MM.1S (cell line): ENCODE results near the gene KCNG2.

Experiments used
- DNase-seq: peaks from one replicate; pipeline ENCODE4 v3.0.0-alpha.2; 2015
- H2AFZ ChIP-seq: fragments of 300-600 bp; sonication (generic); 2 replicates; pipeline ENCODE4 v1.6.0; 2016; ENCODE audit warnings: antibody characterized with exemption, low read length
- H3F3A ChIP-seq: fragments of 300-600 bp; sonication (generic); 2 replicates; pipeline ENCODE4 v1.6.1; 2016; ENCODE audit warnings: mild to moderate bottlenecking, antibody characterized with exemption, low read length, moderate library complexity, mixed read lengths; ENCODE audit not compliant: insufficient read depth
- H3K27ac ChIP-seq: fragments of 300-600 bp; sonication (generic); 2 replicates; pipeline ENCODE4 v1.5.1; 2016; ENCODE audit warnings: mild to moderate bottlenecking, low read length
- H3K27me3 ChIP-seq: fragments of 300-600 bp; sonication (generic); replicated peaks from 2 replicates; pipeline ENCODE4 v1.6.0; 2016; ENCODE audit warnings: low read length; ENCODE audit not compliant: insufficient read depth
- H3K36me3 ChIP-seq: fragments of 300-600 bp; sonication (generic); replicated peaks from 2 replicates; pipeline ENCODE4 v1.6.1; 2016; ENCODE audit warnings: mild to moderate bottlenecking, low read length, mixed read lengths; ENCODE audit not compliant: insufficient read depth
- H3K4me1 ChIP-seq: fragments of 300-600 bp; sonication (generic); 2 replicates; pipeline ENCODE4 v1.6.1; 2016; ENCODE audit warnings: low read length, mixed read lengths
- H3K4me2 ChIP-seq: fragments of 300-600 bp; sonication (generic); 2 replicates; pipeline ENCODE4 v1.6.0; 2016; ENCODE audit warnings: low read depth, low read length
- H3K4me3 ChIP-seq: fragments of 300-600 bp; sonication (generic); 2 replicates; pipeline ENCODE4 v1.5.1; 2016; ENCODE audit warnings: low read length, mixed read lengths
- H3K79me2 ChIP-seq: fragments of 300-600 bp; sonication (generic); 2 replicates; pipeline ENCODE4 v1.6.1; 2016; ENCODE audit warnings: mixed run types, low read length, mixed read lengths
- H3K9ac ChIP-seq: fragments of 300-600 bp; sonication (generic); 2 replicates; pipeline ENCODE4 v1.6.1; 2016; ENCODE audit warnings: low read length, mixed read lengths
- H3K9me2 ChIP-seq: fragments of 300-600 bp; sonication (generic); replicated peaks from 2 replicates; pipeline ENCODE4 v1.6.1; 2016; ENCODE audit warnings: mild to moderate bottlenecking, low read length, mixed read lengths; ENCODE audit not compliant: insufficient read depth
- H3K9me3 ChIP-seq: fragments of 300-600 bp; sonication (generic); replicated peaks from 2 replicates; pipeline ENCODE4 v1.6.1; 2016; ENCODE audit warnings: mild to moderate bottlenecking, low read length, mixed read lengths; ENCODE audit not compliant: insufficient read depth
- H4K20me1 ChIP-seq: fragments of 300-600 bp; sonication (generic); 2 replicates; pipeline ENCODE4 v1.6.1; 2016; ENCODE audit warnings: mild to moderate bottlenecking, low read length, moderate library complexity, mixed read lengths; ENCODE audit not compliant: insufficient read depth
- CTCF ChIP-seq: fragments of 300-600 bp; sonication (generic); IDR thresholded peaks from 2 replicates; pipeline ENCODE4 v1.5.1; 2016; ENCODE audit warnings: antibody characterized with exemption, low read length, mixed read lengths
- EZH2 ChIP-seq: fragments of 300-600 bp; sonication (generic); optimal IDR thresholded peaks from 2 replicates; pipeline ENCODE3; 2017; ENCODE audit warnings: low read depth, mild to moderate bottlenecking, antibody characterized with exemption, low read length, mixed read lengths
- EZH2phosphoT487 ChIP-seq: fragments of 300-600 bp; sonication (generic); IDR thresholded peaks from 2 replicates; pipeline ENCODE4 v1.6.1; 2018; ENCODE audit warnings: antibody characterized with exemption, low read length

KCNG2 gene

GRCh38 chr18:79823120-79823519, 25.4 kb downstream of the KCNG2 start:
- no peak for DNase-seq

GRCh38 chr18:79825913-79826312, 28.2 kb downstream of the KCNG2 start:
- H3K9me2 ChIP-seq = no peaks in the 10 kb centered on the region
- no peaks in the 10 kb centered on the region for H4K20me1 ChIP-seq
- no peak overlapping the region for H3K9ac ChIP-seq
- no peak for TF ChIP-seq EZH2phosphoT487
- no peak for TF ChIP-seq EZH2
- no peak for TF ChIP-seq CTCF
- no peaks in the 10 kb centered on the region for H3K79me2 ChIP-seq
- no peaks in the 10 kb centered on the region for H3K4me1 ChIP-seq
- no peaks in the 10 kb centered on the region for H3K36me3 ChIP-seq
- H3K27me3 ChIP-seq = no peaks in the 10 kb centered on the region
- H3F3A ChIP-seq = no peaks in the 10 kb centered on the region
- H3K4me2 ChIP-seq = no peak overlapping the region
- DNase-seq = no peak
- no peak overlapping the region for H3K27ac ChIP-seq
- no peaks in the 10 kb centered on the region for H3K9me3 ChIP-seq
- H3K4me3 ChIP-seq = no peak overlapping the region
- H2AFZ ChIP-seq = no peak overlapping the region

More at GRCh38 chr18:79823120-79823519, 25.4 kb downstream of the KCNG2 start:
- H3K27ac ChIP-seq = no peak overlapping the region
- no peaks in the 10 kb centered on the region for H3K36me3 ChIP-seq
- H3K9me2 ChIP-seq = no peaks in the 10 kb centered on the region
- H3K27me3 ChIP-seq = no peaks in the 10 kb centered on the region
- no peaks in the 10 kb centered on the region for H3K79me2 ChIP-seq
- no peaks in the 10 kb centered on the region for H3K9me3 ChIP-seq
- no peak overlapping the region for H2AFZ ChIP-seq
- no peak overlapping the region for H3K4me2 ChIP-seq
- H3F3A ChIP-seq = no peaks in the 10 kb centered on the region
- no peaks in the 10 kb centered on the region for H3K4me1 ChIP-seq
- H3K4me3 ChIP-seq = no peak overlapping the region
- no peak overlapping the region for H3K9ac ChIP-seq
- H4K20me1 ChIP-seq = no peaks in the 10 kb centered on the region
- TF ChIP-seq EZH2phosphoT487 = no peak
- no peak for TF ChIP-seq CTCF
- TF ChIP-seq EZH2 = no peak

GRCh38 chr18:79826966-79827365, 29.2 kb downstream of the KCNG2 start:
- H3K4me2 ChIP-seq = no peak overlapping the region
- no peak overlapping the region for H3K9ac ChIP-seq
- H3K36me3 ChIP-seq = no peaks in the 10 kb centered on the region
- no peaks in the 10 kb centered on the region for H3K4me1 ChIP-seq
- no peaks in the 10 kb centered on the region for H3K9me3 ChIP-seq
- no peak overlapping the region for H2AFZ ChIP-seq
- H3K27ac ChIP-seq = no peak overlapping the region
- no peak overlapping the region for H3K4me3 ChIP-seq
- TF ChIP-seq EZH2phosphoT487 (no peak), CTCF (no peak), EZH2 (no peak)
- H4K20me1 ChIP-seq = no peaks in the 10 kb centered on the region
- DNase-seq = no peak
- no peaks in the 10 kb centered on the region for H3K9me2 ChIP-seq
- no peaks in the 10 kb centered on the region for H3F3A ChIP-seq
- H3K79me2 ChIP-seq = no peaks in the 10 kb centered on the region
- H3K27me3 ChIP-seq = no peaks in the 10 kb centered on the region
